Osteoblast (primary cell): ENCODE measurements around the gene TTC32. TPM values are rescaled to one million over a fixed set of nuclear protein-coding genes. Genes with fewer than 3 reads are reported as not detected.

Source experiments
- DNase-seq: peaks from one replicate; pipeline ENCODE4 v3.0.0; 2011; ENCODE audit warnings: low spot score, mixed read lengths; ENCODE audit not compliant: insufficient read length; ENCODE audit errors: missing footprints
- H2AFZ ChIP-seq: 2 replicates; pipeline ENCODE4 v1.6.0; 2011; ENCODE audit warnings: mild to moderate bottlenecking, low read length
- H3K27ac ChIP-seq: 2 replicates; pipeline ENCODE4 v1.5.1; 2011; ENCODE audit warnings: mild to moderate bottlenecking, low read depth, low read length, moderate library complexity
- H3K27me3 ChIP-seq: 2 replicates; pipeline ENCODE4 v1.6.0; 2012; ENCODE audit warnings: mild to moderate bottlenecking, control low read depth, inconsistent platforms, low read length, moderate library complexity; ENCODE audit not compliant: insufficient read depth
- H3K36me3 ChIP-seq: 2 replicates; pipeline ENCODE4 v1.5.1; 2011; ENCODE audit warnings: mild to moderate bottlenecking, low read length, control low read depth, moderate library complexity; ENCODE audit not compliant: insufficient read depth
- H3K4me1 ChIP-seq: 2 replicates; pipeline ENCODE4 v1.5.1; 2011; ENCODE audit warnings: mild to moderate bottlenecking, low read length, control low read depth, moderate library complexity; ENCODE audit not compliant: insufficient read depth
- H3K4me2 ChIP-seq: 2 replicates; pipeline ENCODE4 v1.6.0; 2011; ENCODE audit warnings: mild to moderate bottlenecking, low read length; ENCODE audit not compliant: insufficient read depth
- H3K4me3 ChIP-seq: fragments of 200-600 bp; sonication (generic); 3 replicates; pipeline ENCODE4 v1.5.1; 2012; ENCODE audit warnings: mild to moderate bottlenecking, low read length, inconsistent platforms; ENCODE audit not compliant: insufficient read depth
- H3K79me2 ChIP-seq: 2 replicates; pipeline ENCODE4 v1.6.0; 2012; ENCODE audit warnings: mild to moderate bottlenecking, low read length, control low read depth, inconsistent platforms; ENCODE audit not compliant: insufficient read depth
- H3K9me3 ChIP-seq: 2 replicates; pipeline ENCODE4 v1.5.1; 2011; ENCODE audit warnings: low read depth, low read length, control low read depth
- H4K20me1 ChIP-seq: 2 replicates; pipeline ENCODE4 v1.6.0; 2012; ENCODE audit warnings: mild to moderate bottlenecking, low read length, control low read depth; ENCODE audit not compliant: insufficient read depth
- CTCF ChIP-seq: IDR thresholded peaks from 2 replicates; pipeline ENCODE4 v1.5.1; 2011; ENCODE audit warnings: mild to moderate bottlenecking, low read depth, low read length, moderate library complexity; ENCODE audit errors: extremely low read depth
- total RNA-seq: library from RNA; depleted of rRNA; stranded (reverse); fragments of >200 nt; gene quantifications from 2 replicates; pipeline ENCODE4 v1.2.3, GENCODE V29; 2012

TTC32 gene
- total RNA-seq, 1 donor: 14.8 TPM

GRCh38 chr2:19870792-19871191 is 31.0 kb downstream of the TTC32 start:
- no peak for TF ChIP-seq CTCF
- Histone ChIP-seq H3K9me3 (no peaks in the 10 kb centered on the region), H3K79me2 (no peaks in the 10 kb centered on the region), H3K4me1 (peaks cover 6% of the 10 kb centered on the region), H3K27ac (no peak overlapping the region), H3K4me2 (no peak overlapping the region), H4K20me1 (no peaks in the 10 kb centered on the region), H3K4me3 (no peak overlapping the region), H2AFZ (no peak overlapping the region), H3K36me3 (no peaks in the 10 kb centered on the region), H3K27me3 (no peaks in the 10 kb centered on the region)
- no peak for DNase-seq

- Histone ChIP-seq H3K79me2 (no peaks in the 10 kb centered on the region), H4K20me1 (no peaks in the 10 kb centered on the region), H3K27me3 (no peaks in the 10 kb centered on the region), H3K4me2 (peak overlapping the region; percentile 85), H3K27ac (no peak overlapping the region), H3K4me3 (peak overlapping the region; percentile 78), H3K4me1 (peaks cover 6% of the 10 kb centered on the region), H3K36me3 (no peaks in the 10 kb centered on the region), H3K9me3 (no peaks in the 10 kb centered on the region), H2AFZ (peak overlapping the region; percentile 97)
- no peak for DNase-seq
- TF ChIP-seq CTCF: no peak
Observed at GRCh38 chr2:19868701-19869580, 32.8 kb downstream of the TTC32 start.

GRCh38 chr2:19868224-19868623 is 33.6 kb downstream of the TTC32 start:
- no peak overlapping the region for H3K27ac ChIP-seq
- H4K20me1 ChIP-seq: no peaks in the 10 kb centered on the region
- H3K4me2 ChIP-seq: peak overlapping the region; percentile 85
- H2AFZ ChIP-seq: peak overlapping the region; percentile 97
- H3K27me3 ChIP-seq: no peaks in the 10 kb centered on the region
- H3K4me3 ChIP-seq: peak overlapping the region; percentile 78
- no peaks in the 10 kb centered on the region for H3K9me3 ChIP-seq
- no peaks in the 10 kb centered on the region for H3K36me3 ChIP-seq
- TF ChIP-seq CTCF: no peak
- no peaks in the 10 kb centered on the region for H3K79me2 ChIP-seq
- no peak for DNase-seq
- H3K4me1 ChIP-seq: peaks cover 10% of the 10 kb centered on the region

- no peak for DNase-seq
- peaks cover 10% of the 10 kb centered on the region for H3K4me1 ChIP-seq
- no peaks in the 10 kb centered on the region for H3K27me3 ChIP-seq
- H3K27ac ChIP-seq: no peak overlapping the region
- H3K79me2 ChIP-seq: no peaks in the 10 kb centered on the region
- H3K36me3 ChIP-seq: no peaks in the 10 kb centered on the region
- no peak overlapping the region for H2AFZ ChIP-seq
- no peaks in the 10 kb centered on the region for H3K9me3 ChIP-seq
- no peak for TF ChIP-seq CTCF
- H4K20me1 ChIP-seq: no peaks in the 10 kb centered on the region
- H3K4me2 ChIP-seq: no peak overlapping the region
- H3K4me3 ChIP-seq: no peak overlapping the region
Observed at GRCh38 chr2:19866771-19867170, 35.0 kb downstream of the TTC32 start.
